Prostate gland (tissue), 1 donor: ENCODE measurements around the gene UVSSA.

Experiments
- POLR2A ChIP-seq: fragments of 450-650 bp; IDR thresholded peaks from one replicate; pipeline ENCODE4 v1.6.1; 2016; ENCODE audit warnings: antibody characterized with exemption, mild to moderate bottlenecking
- POLR2AphosphoS5 ChIP-seq: sonication (generic); formaldehyde crosslinking; IDR thresholded peaks from one replicate; pipeline ENCODE4 v1.6.1; 2017; ENCODE audit warnings: antibody characterized with exemption

GRCh38 chr4:1318046-1318375, 29.0 kb upstream of the UVSSA start:
- TF ChIP-seq POLR2A (no peak), POLR2AphosphoS5 (no peak)
